HEK293T (cell line): ENCODE measurements around the gene USP8.

Experiments used
- ARNT ChIP-seq: fragments of 450-650 bp; IDR thresholded peaks from 2 replicates; pipeline ENCODE4 v1.6.1; 2017; ENCODE audit warnings: mild to moderate bottlenecking
- FOXA1 ChIP-seq: fragments of 450-650 bp; IDR thresholded peaks from 2 replicates; pipeline ENCODE4 v1.6.1; 2016; ENCODE audit warnings: mild to moderate bottlenecking
- NFRKB ChIP-seq: fragments of 450-650 bp; IDR thresholded peaks from 2 replicates; pipeline ENCODE4 v1.6.1; 2016; ENCODE audit warnings: mild to moderate bottlenecking, moderate library complexity

DNA sequence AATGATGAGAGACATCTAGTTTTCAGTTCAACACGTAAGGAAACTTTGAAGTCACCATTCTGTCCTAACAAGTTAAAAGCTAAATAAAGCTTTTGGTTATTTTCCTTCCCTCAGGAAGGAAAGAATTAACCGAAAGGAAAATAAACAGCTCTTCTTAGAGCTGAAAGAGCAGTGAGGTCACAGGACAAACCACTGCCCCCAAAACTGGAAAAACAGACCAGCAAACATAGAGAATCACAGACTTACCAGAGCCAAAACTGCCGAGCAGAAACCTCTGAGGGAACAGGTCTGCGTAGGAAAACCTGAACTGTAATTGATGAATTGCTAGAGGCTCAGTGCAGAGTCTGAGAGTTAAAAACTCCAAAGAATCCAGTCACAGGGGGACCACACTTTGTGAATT, 107.6 kb downstream of the USP8 start:
- TF ChIP-seq ARNT (no peak), FOXA1 (no peak), NFRKB (no peak)
